MM.1S (cell line): ENCODE data around the gene FAM98A.

Experiments
- DNase-seq: peaks from one replicate; pipeline ENCODE4 v3.0.0-alpha.2; 2015
- H2AFZ ChIP-seq: fragments of 300-600 bp; sonication (generic); 2 replicates; pipeline ENCODE4 v1.6.0; 2016; ENCODE audit warnings: antibody characterized with exemption, low read length
- H3F3A ChIP-seq: fragments of 300-600 bp; sonication (generic); 2 replicates; pipeline ENCODE4 v1.6.1; 2016; ENCODE audit warnings: mild to moderate bottlenecking, antibody characterized with exemption, low read length, moderate library complexity, mixed read lengths; ENCODE audit not compliant: insufficient read depth
- H3K27ac ChIP-seq: fragments of 300-600 bp; sonication (generic); 2 replicates; pipeline ENCODE4 v1.5.1; 2016; ENCODE audit warnings: mild to moderate bottlenecking, low read length
- H3K27me3 ChIP-seq: fragments of 300-600 bp; sonication (generic); replicated peaks from 2 replicates; pipeline ENCODE4 v1.6.0; 2016; ENCODE audit warnings: low read length; ENCODE audit not compliant: insufficient read depth
- H3K36me3 ChIP-seq: fragments of 300-600 bp; sonication (generic); replicated peaks from 2 replicates; pipeline ENCODE4 v1.6.1; 2016; ENCODE audit warnings: mild to moderate bottlenecking, low read length, mixed read lengths; ENCODE audit not compliant: insufficient read depth
- H3K4me1 ChIP-seq: fragments of 300-600 bp; sonication (generic); 2 replicates; pipeline ENCODE4 v1.6.1; 2016; ENCODE audit warnings: low read length, mixed read lengths
- H3K4me2 ChIP-seq: fragments of 300-600 bp; sonication (generic); 2 replicates; pipeline ENCODE4 v1.6.0; 2016; ENCODE audit warnings: low read depth, low read length
- H3K4me3 ChIP-seq: fragments of 300-600 bp; sonication (generic); 2 replicates; pipeline ENCODE4 v1.5.1; 2016; ENCODE audit warnings: low read length, mixed read lengths
- H3K79me2 ChIP-seq: fragments of 300-600 bp; sonication (generic); 2 replicates; pipeline ENCODE4 v1.6.1; 2016; ENCODE audit warnings: mixed run types, low read length, mixed read lengths
- H3K9ac ChIP-seq: fragments of 300-600 bp; sonication (generic); 2 replicates; pipeline ENCODE4 v1.6.1; 2016; ENCODE audit warnings: low read length, mixed read lengths
- H3K9me2 ChIP-seq: fragments of 300-600 bp; sonication (generic); replicated peaks from 2 replicates; pipeline ENCODE4 v1.6.1; 2016; ENCODE audit warnings: mild to moderate bottlenecking, low read length, mixed read lengths; ENCODE audit not compliant: insufficient read depth
- H3K9me3 ChIP-seq: fragments of 300-600 bp; sonication (generic); replicated peaks from 2 replicates; pipeline ENCODE4 v1.6.1; 2016; ENCODE audit warnings: mild to moderate bottlenecking, low read length, mixed read lengths; ENCODE audit not compliant: insufficient read depth
- H4K20me1 ChIP-seq: fragments of 300-600 bp; sonication (generic); 2 replicates; pipeline ENCODE4 v1.6.1; 2016; ENCODE audit warnings: mild to moderate bottlenecking, low read length, moderate library complexity, mixed read lengths; ENCODE audit not compliant: insufficient read depth
- CTCF ChIP-seq: fragments of 300-600 bp; sonication (generic); IDR thresholded peaks from 2 replicates; pipeline ENCODE4 v1.5.1; 2016; ENCODE audit warnings: antibody characterized with exemption, low read length, mixed read lengths
- EZH2 ChIP-seq: fragments of 300-600 bp; sonication (generic); optimal IDR thresholded peaks from 2 replicates; pipeline ENCODE3; 2017; ENCODE audit warnings: low read depth, mild to moderate bottlenecking, antibody characterized with exemption, low read length, mixed read lengths
- EZH2phosphoT487 ChIP-seq: fragments of 300-600 bp; sonication (generic); IDR thresholded peaks from 2 replicates; pipeline ENCODE4 v1.6.1; 2018; ENCODE audit warnings: antibody characterized with exemption, low read length

FAM98A gene

GRCh38 chr2:33617989-33618388, 18.9 kb upstream of the FAM98A start:
- H2AFZ ChIP-seq, result no peak overlapping the region
- H4K20me1 ChIP-seq, result no peaks in the 10 kb centered on the region
- no peak for TF ChIP-seq CTCF
- TF ChIP-seq EZH2phosphoT487, result no peak
- no peak for TF ChIP-seq EZH2
- H3K36me3 ChIP-seq, result no peaks in the 10 kb centered on the region
- no peak for DNase-seq
- H3K4me2 ChIP-seq, result peak overlapping the region; percentile 57; the same call in 1 of the 2 replicates
- no peaks in the 10 kb centered on the region for H3K9me3 ChIP-seq
- no peak overlapping the region for H3K27ac ChIP-seq
- H3K27me3 ChIP-seq, result no peaks in the 10 kb centered on the region
- no peak overlapping the region for H3K4me3 ChIP-seq
- no peak overlapping the region for H3K9ac ChIP-seq
- H3K79me2 ChIP-seq, result no peaks in the 10 kb centered on the region
- H3K9me2 ChIP-seq, result no peaks in the 10 kb centered on the region
- H3F3A ChIP-seq, result peaks cover 14% of the 10 kb centered on the region; the same call in 1 of the 2 replicates
- peaks cover 16% of the 10 kb centered on the region for H3K4me1 ChIP-seq

- Histone ChIP-seq H3K27ac (peak overlapping the region; percentile 35; the same call in 1 of the 2 replicates), H3F3A (peaks cover 14% of the 10 kb centered on the region; the same call in 1 of the 2 replicates), H3K9me2 (no peaks in the 10 kb centered on the region), H3K4me1 (peaks cover 16% of the 10 kb centered on the region), H3K4me2 (peak overlapping the region; percentile 57; the same call in 1 of the 2 replicates), H2AFZ (no peak overlapping the region), H3K9ac (no peak overlapping the region), H3K79me2 (no peaks in the 10 kb centered on the region), H4K20me1 (no peaks in the 10 kb centered on the region), H3K36me3 (no peaks in the 10 kb centered on the region), H3K27me3 (no peaks in the 10 kb centered on the region), H3K9me3 (no peaks in the 10 kb centered on the region), H3K4me3 (no peak overlapping the region; the same call in 1 of the 2 replicates)
- DNase-seq, result peak; percentile 77
- TF ChIP-seq EZH2, result no peak
- no peak for TF ChIP-seq CTCF
- TF ChIP-seq EZH2phosphoT487, result no peak
These were observed 18.3 kb upstream of the FAM98A start for GRCh38 chr2:33617401-33617800.

GRCh38 chr2:33616873-33617272, 17.8 kb upstream of the FAM98A start:
- no peaks in the 10 kb centered on the region for H3K27me3 ChIP-seq
- no peaks in the 10 kb centered on the region for H3K36me3 ChIP-seq
- H3K79me2 ChIP-seq, result no peaks in the 10 kb centered on the region
- no peaks in the 10 kb centered on the region for H3K9me2 ChIP-seq
- H3K9me3 ChIP-seq, result no peaks in the 10 kb centered on the region
- H3K4me1 ChIP-seq, result peaks cover 16% of the 10 kb centered on the region
- peak; percentile 49 for DNase-seq
- no peak overlapping the region for H3K9ac ChIP-seq
- TF ChIP-seq EZH2phosphoT487, result no peak
- no peak for TF ChIP-seq CTCF
- TF ChIP-seq EZH2, result no peak
- peak overlapping the region; percentile 35; the same call in 1 of the 2 replicates for H3K27ac ChIP-seq
- H3F3A ChIP-seq, result peaks cover 14% of the 10 kb centered on the region; the same call in 1 of the 2 replicates
- H4K20me1 ChIP-seq, result no peaks in the 10 kb centered on the region
- no peak overlapping the region for H2AFZ ChIP-seq
- H3K4me3 ChIP-seq, result no peak overlapping the region; the same call in 1 of the 2 replicates
- H3K4me2 ChIP-seq, result peak overlapping the region; percentile 57; the same call in 1 of the 2 replicates
